ENCODE measurements around the gene CTIF. TPM values are rescaled to one million over a fixed set of nuclear protein-coding genes. Genes with fewer than 3 reads are reported as not detected.
A peak's percentile ranks its signal among the peaks of the same experiment; 100 is the strongest.

Gene CTIF
- total RNA-seq, 1 donor from 2014 or later = 67.9 TPM

DNA sequence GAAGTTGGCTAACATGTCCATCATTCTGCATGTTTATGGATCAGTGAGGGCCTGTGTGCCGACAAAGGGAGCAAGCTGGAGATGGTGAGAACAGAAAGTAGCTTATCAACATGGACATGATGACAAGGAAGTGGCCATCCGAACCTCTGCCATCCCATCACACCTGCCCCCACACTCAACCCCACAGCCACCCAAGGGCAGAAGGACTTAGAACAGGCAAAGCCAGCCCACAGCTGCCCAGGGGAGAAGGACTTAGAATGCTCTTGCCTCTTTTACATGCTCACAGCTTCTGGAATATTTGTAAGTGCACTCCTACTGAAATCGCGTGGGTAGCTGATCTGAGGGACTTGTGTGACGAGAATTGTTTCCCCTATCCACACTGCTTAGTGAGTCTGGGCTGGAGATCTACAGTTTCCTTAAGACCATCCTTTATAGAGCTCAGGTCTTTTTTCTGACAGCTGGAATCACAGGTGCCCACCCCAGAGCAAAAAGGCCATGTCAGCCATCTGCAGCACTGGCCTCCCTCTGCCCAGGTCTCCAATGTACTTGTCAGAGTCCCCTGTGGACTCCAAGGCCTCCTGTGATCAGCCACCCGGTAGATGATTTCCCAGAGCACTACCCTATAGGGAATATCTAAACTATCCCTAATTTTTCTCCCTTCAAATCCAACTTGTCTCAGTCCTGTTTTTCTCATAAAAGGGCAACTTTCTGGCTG lies 257.8 kb downstream of the CTIF start:
- TF ChIP-seq, protein P1, sequence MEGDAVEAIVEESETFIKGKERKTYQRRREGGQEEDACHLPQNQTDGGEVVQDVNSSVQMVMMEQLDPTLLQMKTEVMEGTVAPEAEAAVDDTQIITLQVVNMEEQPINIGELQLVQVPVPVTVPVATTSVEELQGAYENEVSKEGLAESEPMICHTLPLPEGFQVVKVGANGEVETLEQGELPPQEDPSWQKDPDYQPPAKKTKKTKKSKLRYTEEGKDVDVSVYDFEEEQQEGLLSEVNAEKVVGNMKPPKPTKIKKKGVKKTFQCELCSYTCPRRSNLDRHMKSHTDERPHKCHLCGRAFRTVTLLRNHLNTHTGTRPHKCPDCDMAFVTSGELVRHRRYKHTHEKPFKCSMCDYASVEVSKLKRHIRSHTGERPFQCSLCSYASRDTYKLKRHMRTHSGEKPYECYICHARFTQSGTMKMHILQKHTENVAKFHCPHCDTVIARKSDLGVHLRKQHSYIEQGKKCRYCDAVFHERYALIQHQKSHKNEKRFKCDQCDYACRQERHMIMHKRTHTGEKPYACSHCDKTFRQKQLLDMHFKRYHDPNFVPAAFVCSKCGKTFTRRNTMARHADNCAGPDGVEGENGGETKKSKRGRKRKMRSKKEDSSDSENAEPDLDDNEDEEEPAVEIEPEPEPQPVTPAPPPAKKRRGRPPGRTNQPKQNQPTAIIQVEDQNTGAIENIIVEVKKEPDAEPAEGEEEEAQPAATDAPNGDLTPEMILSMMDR (IDR thresholded peaks at IDR 0.05; ENCODE audit: unreplicated experiment) = no peak

DNA sequence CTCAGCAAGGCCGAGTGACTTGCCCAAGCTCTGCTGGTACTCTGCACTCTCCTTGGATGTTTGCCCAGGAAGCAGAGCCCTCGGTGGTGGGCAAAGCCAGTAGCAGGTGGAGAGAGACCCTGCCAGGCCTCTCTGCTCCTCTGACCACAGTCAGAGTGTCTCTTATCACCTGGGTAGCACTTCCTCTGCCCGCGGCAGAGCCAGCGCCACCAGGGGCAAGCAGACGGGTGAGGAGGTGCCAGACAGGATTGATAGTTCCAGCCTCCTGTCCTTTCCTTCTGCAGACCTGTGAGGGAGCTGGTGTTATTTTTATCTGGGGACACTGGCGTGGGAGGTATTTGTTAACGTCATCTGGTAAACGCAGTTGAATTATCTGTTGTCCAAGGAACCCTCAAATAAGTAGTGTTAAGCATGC lies 259.0 kb downstream of the CTIF start:
- DNase-seq (ENCODE audit: low spot score in 2 of 2, unreplicated experiment in 2 of 2) = peak in 1 of 2 experiments; percentile 25
- Mint-ChIP-seq H3K36me3 (peaks cover 12% of the 10 kb centered on the region), H3K4me1 (peaks cover 26% of the 10 kb centered on the region), H3K4me3 (no peak overlapping the region), H3K9me3 (no peaks in the 10 kb centered on the region), H3K27me3 (ENCODE audit: low read depth) (no peaks in the 10 kb centered on the region), H3K27ac (no peak overlapping the region)
- TF ChIP-seq, protein P1 (IDR thresholded peaks at IDR 0.05; ENCODE audit: unreplicated experiment) = no peak

More for the DNA sequence above, 257.8 kb downstream of the CTIF start:
- Mint-ChIP-seq H3K4me3 (no peak overlapping the region), H3K9me3 (no peaks in the 10 kb centered on the region), H3K27me3 (ENCODE audit: low read depth) (no peaks in the 10 kb centered on the region), H3K27ac (no peak overlapping the region), H3K4me1 (peaks cover 33% of the 10 kb centered on the region), H3K36me3 (peaks cover 14% of the 10 kb centered on the region)
- DNase-seq (ENCODE audit: low spot score in 2 of 2, unreplicated experiment in 2 of 2) = no peak

DNA sequence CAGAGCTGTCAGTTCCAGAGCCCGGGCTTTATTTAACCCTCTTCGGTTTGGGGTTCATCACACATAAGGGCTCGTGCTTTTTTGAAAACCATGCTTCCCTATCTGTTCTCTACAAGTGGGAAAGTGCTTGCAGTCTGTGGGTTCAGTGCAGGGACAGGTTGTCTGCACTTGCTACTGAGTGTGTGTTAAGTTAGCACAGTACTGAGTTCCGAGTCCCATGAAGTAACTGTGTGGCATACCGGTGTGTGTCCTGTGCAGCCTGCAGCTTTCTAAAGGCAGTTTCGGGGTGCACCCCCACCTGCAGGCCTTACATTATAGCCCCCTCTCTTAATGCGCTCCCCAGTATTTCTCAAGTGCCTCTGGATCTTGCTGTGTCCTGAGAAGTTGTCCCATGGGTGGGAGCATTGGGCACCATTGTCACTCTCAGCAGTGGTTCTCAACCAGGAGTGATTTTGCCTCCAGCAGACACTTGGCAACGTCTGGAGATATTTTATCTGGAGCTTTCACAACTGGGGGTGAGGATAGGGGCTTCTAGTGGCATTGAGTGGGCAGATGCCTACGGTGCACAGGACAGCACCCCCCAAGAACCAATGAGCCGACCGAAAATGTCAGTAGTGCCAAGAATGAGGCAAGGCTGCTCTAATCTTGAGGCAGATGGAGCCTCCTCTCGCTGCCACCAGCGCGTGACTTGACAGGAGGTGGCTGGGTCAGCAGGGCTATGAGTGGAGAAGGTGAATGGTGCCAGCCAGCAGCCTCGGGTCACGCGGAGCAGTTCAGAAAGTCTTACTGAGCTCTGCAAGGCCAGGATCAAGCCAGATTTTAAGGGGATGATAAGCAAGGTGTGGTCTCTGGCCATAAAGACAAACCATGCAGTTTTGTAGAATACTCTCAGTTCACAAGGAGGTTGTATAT lies 259.8 kb downstream of the CTIF start:
- H3K4me3 Mint-ChIP-seq = no peak overlapping the region
- no peaks in the 10 kb centered on the region for H3K27me3 Mint-ChIP-seq (ENCODE audit: low read depth)
- TF ChIP-seq, protein P1 (IDR thresholded peaks at IDR 0.05; ENCODE audit: unreplicated experiment) = no peak
- DNase-seq (ENCODE audit: low spot score in 2 of 2, unreplicated experiment in 2 of 2) = peak in 1 of 2 experiments; percentile 26
- peaks cover 12% of the 10 kb centered on the region for H3K36me3 Mint-ChIP-seq
- H3K4me1 Mint-ChIP-seq = peaks cover 22% of the 10 kb centered on the region
- H3K9me3 Mint-ChIP-seq = no peaks in the 10 kb centered on the region
- H3K27ac Mint-ChIP-seq = no peak overlapping the region

DNA sequence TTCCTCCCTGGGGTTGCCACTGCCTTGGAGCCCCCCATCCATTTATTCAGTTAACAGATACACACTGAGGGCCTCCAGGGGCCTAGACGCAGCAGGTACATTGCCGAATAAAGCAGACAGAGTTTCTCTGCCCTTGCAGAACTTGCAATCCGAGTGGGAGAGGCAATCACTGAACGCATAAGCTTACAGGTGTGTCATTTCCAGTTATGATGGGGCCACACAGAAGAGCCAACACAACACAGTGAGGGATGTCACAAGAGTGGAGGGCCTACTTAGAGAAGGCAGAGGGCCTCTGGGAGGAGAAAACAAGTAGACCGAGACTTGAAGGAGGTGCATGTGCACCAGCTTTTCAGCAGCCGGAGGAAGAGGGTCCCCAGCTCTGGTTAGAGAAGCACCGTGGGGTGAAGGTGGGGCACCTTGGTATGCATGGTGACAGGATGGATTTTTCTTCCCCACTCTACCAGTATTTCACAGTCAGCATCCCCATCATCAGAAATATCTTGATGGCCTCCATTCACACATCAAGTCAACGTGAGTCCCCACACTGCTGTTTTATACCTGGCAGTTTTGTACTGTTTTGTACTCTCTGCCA lies 261.0 kb downstream of the CTIF start:
- Mint-ChIP-seq H3K4me3 (no peak overlapping the region), H3K4me1 (peaks cover 10% of the 10 kb centered on the region), H3K27me3 (ENCODE audit: low read depth) (no peaks in the 10 kb centered on the region), H3K36me3 (peaks cover 12% of the 10 kb centered on the region), H3K9me3 (no peaks in the 10 kb centered on the region), H3K27ac (no peak overlapping the region)
- peak in 1 of 2 experiments; percentile 17 for DNase-seq (ENCODE audit: low spot score in 2 of 2, unreplicated experiment in 2 of 2)
- TF ChIP-seq, protein P1 (IDR thresholded peaks at IDR 0.05; ENCODE audit: unreplicated experiment) = no peak

DNA sequence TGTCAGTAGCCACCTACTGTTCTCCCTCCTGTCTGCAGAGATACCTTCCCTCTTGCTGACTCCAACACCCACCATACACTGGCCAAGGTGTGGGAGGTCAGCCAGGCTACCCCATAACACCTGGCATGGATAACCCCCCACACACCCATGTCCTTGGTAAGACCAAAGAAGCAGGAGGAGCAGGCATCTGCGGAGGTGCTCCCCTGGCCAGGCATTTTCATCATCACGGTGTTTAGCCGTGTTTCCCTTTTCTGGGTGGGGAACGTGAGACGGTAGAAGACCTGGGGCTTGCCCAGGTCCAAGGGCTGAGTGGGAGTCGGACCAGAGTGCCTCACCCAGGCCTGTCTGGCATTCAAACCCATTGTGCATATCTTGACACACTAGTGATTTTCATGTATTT lies 261.6 kb downstream of the CTIF start:
- no peaks in the 10 kb centered on the region for H3K27me3 Mint-ChIP-seq (ENCODE audit: low read depth)
- H3K36me3 Mint-ChIP-seq = peaks cover 12% of the 10 kb centered on the region
- peak in 1 of 2 experiments; percentile 7 for DNase-seq (ENCODE audit: low spot score in 2 of 2, unreplicated experiment in 2 of 2)
- TF ChIP-seq, protein P1 (IDR thresholded peaks at IDR 0.05; ENCODE audit: unreplicated experiment) = no peak
- peaks cover 10% of the 10 kb centered on the region for H3K4me1 Mint-ChIP-seq
- no peak overlapping the region for H3K4me3 Mint-ChIP-seq
- no peaks in the 10 kb centered on the region for H3K9me3 Mint-ChIP-seq
- H3K27ac Mint-ChIP-seq = no peak overlapping the region

Data from mesothelial cell of epicardium (in vitro differentiated cells).